Chondrocyte (in vitro differentiated cells): Measurements from ENCODE around the gene MCC. TPM values are rescaled to one million over a fixed set of nuclear protein-coding genes. Genes with fewer than 3 reads are reported as not detected.

ENCODE experiments used
- DNase-seq: peaks from one replicate; pipeline ENCODE4 v3.0.0; 2021; ENCODE audit warnings: mixed read lengths, low spot score
- H3K27ac Mint-ChIP-seq: one replicate; pipeline ENCODE4 v1.8.0; 2021; ENCODE audit warnings: mild to moderate bottlenecking, moderate library complexity, mixed read lengths; ENCODE audit not compliant: unreplicated experiment
- H3K27me3 Mint-ChIP-seq: 2 replicates; pipeline ENCODE4 v1.8.0; 2021; ENCODE audit warnings: low read depth, mixed read lengths
- H3K36me3 Mint-ChIP-seq: 2 replicates; pipeline ENCODE4 v1.8.0; 2021; ENCODE audit warnings: low read depth, mixed read lengths
- H3K4me1 Mint-ChIP-seq: 2 replicates; pipeline ENCODE4 v1.8.0; 2021; ENCODE audit warnings: low read depth, mild to moderate bottlenecking, mixed read lengths
- H3K4me3 Mint-ChIP-seq: one replicate; pipeline ENCODE4 v1.8.0; 2021; ENCODE audit warnings: mild to moderate bottlenecking, moderate library complexity, mixed read lengths; ENCODE audit not compliant: unreplicated experiment
- H3K9me3 Mint-ChIP-seq: 2 replicates; pipeline ENCODE4 v1.8.0; 2021; ENCODE audit warnings: low read depth, mixed read lengths
- CTCF ChIP-seq: fragments of 200-600 bp; sonication (generic); IDR thresholded peaks from 2 replicates; pipeline ENCODE4 v1.5.0; 2021; ENCODE audit warnings: antibody characterized with exemption, mild to moderate bottlenecking, moderate library complexity
- total RNA-seq: library from RNA; stranded (reverse); gene quantifications from 3 replicates; pipeline ENCODE4 v1.2.1, GENCODE V29; 2021

The MCC gene
- total RNA-seq, 1 donor from 2014 or later = 15.0 TPM

GRCh38 chr5:113161806-113162205 is 326.4 kb downstream of the MCC start:
- Mint-ChIP-seq H3K27me3 (no peaks in the 10 kb centered on the region), H3K27ac (no peak overlapping the region), H3K36me3 (no peaks in the 10 kb centered on the region), H3K4me3 (no peak overlapping the region), H3K9me3 (no peaks in the 10 kb centered on the region), H3K4me1 (peaks cover 10% of the 10 kb centered on the region)
- DNase-seq = no peak
- no peak for TF ChIP-seq CTCF

- no peaks in the 10 kb centered on the region for H3K4me1 Mint-ChIP-seq
- H3K9me3 Mint-ChIP-seq = no peaks in the 10 kb centered on the region
Observed at GRCh38 chr5:113157886-113158285, 330.4 kb downstream of the MCC start.

GRCh38 chr5:113156271-113156877 is 331.9 kb downstream of the MCC start:
- H3K27ac Mint-ChIP-seq = no peak overlapping the region
- no peaks in the 10 kb centered on the region for H3K4me1 Mint-ChIP-seq
- no peaks in the 10 kb centered on the region for H3K27me3 Mint-ChIP-seq
- TF ChIP-seq CTCF = no peak
- H3K9me3 Mint-ChIP-seq = no peaks in the 10 kb centered on the region
- H3K36me3 Mint-ChIP-seq = no peaks in the 10 kb centered on the region
- H3K4me3 Mint-ChIP-seq = no peak overlapping the region
- no peak for DNase-seq

More at GRCh38 chr5:113157886-113158285, 330.4 kb downstream of the MCC start:
- no peaks in the 10 kb centered on the region for H3K36me3 Mint-ChIP-seq
- DNase-seq = no peak
- TF ChIP-seq CTCF = no peak
- H3K4me3 Mint-ChIP-seq = no peak overlapping the region
- H3K27me3 Mint-ChIP-seq = no peaks in the 10 kb centered on the region
- H3K27ac Mint-ChIP-seq = no peak overlapping the region

GRCh38 chr5:113153512-113154097 is 334.6 kb downstream of the MCC start:
- no peaks in the 10 kb centered on the region for H3K36me3 Mint-ChIP-seq
- no peak overlapping the region for H3K27ac Mint-ChIP-seq
- no peak for TF ChIP-seq CTCF
- no peaks in the 10 kb centered on the region for H3K4me1 Mint-ChIP-seq
- no peaks in the 10 kb centered on the region for H3K27me3 Mint-ChIP-seq
- H3K4me3 Mint-ChIP-seq = no peak overlapping the region
- H3K9me3 Mint-ChIP-seq = no peaks in the 10 kb centered on the region
- DNase-seq = no peak

GRCh38 chr5:113152380-113152740 is 335.9 kb downstream of the MCC start:
- no peaks in the 10 kb centered on the region for H3K27me3 Mint-ChIP-seq
- H3K9me3 Mint-ChIP-seq = no peaks in the 10 kb centered on the region

More at GRCh38 chr5:113152380-113152740, 335.9 kb downstream of the MCC start:
- H3K4me3 Mint-ChIP-seq = no peak overlapping the region
- no peak overlapping the region for H3K27ac Mint-ChIP-seq
- no peak for TF ChIP-seq CTCF
- DNase-seq = no peak
- H3K36me3 Mint-ChIP-seq = no peaks in the 10 kb centered on the region
- peaks cover 3% of the 10 kb centered on the region for H3K4me1 Mint-ChIP-seq
